ENCODE data around the gene CHL1.
A peak's percentile ranks its signal among the peaks of the same experiment; 100 is the strongest.

The CHL1 gene

DNA sequence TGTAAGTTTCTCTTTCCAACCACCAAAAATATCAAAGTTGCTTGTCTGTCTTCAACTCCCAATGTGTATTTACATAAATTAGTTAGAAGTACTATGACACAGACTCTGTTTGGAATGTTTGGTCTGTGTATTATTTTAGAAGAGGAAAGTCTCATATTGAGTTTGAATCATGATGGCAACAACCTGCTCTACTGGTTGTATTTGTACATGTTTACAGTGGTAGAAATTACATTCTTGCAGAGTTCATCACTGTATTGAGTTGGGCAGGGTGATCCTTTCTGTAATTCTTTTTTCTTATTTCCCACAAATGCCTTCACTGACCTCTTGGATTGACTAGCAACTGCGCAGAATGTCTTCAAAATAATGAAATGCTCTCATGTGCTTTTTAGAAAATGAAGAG, 149.6 kb downstream of the CHL1 start:
- no peak for TF ChIP-seq CTCF (IDR thresholded peaks at IDR 0.05; ENCODE audit: insufficient read depth, low read depth, low read length, missing control alignments)
- peak; percentile 94 for DNase-seq (ENCODE audit: low read depth)
- no peak overlapping the region for H3K4me3 ChIP-seq (ENCODE audit: low read length)

DNA sequence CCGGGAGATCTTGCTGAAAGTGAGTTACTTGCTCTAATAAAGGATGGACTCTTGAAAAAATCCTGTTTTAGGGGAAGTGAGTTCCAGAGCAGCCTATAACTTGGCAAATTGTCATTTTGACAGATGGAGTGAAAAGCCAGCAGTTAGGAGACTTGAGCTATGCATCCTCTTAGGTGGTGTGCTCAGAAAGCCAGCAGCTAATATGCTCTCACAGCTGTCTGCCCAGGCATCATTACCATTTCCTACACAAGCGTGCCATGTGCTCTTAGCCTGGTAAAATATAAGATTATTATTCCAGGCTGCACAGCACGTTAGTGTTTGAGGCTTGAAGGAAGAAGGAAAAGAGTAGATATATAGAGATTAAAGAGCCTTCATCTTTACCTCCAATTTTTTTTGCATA, 151.0 kb downstream of the CHL1 start:
- H3K4me3 ChIP-seq (ENCODE audit: low read length): no peak overlapping the region
- no peak for DNase-seq (ENCODE audit: low read depth)
- TF ChIP-seq CTCF (IDR thresholded peaks at IDR 0.05; ENCODE audit: insufficient read depth, low read depth, low read length, missing control alignments): no peak

DNA sequence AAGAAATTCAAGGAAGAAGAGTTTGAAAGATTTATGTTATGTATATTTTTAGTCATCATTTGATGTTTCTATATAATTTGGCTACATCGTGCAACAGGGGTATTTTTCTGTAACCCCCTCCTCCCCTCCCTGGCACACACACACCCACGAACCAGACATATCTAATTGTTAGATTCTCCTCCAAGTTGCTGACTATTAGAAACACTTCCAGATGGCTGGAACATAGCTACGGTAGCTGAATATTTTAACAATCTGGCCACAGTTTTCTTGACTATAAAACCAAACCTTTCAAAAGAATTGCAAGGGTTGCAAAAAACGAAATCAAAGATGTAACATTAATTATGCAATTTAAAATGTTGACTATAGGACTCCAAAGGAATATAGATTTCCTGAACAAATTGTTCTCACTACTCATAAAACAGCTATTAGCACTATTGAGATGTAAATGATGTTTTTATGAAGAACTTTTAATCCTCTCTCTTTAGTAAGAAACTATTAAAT, 154.4 kb downstream of the CHL1 start:
- DNase-seq (ENCODE audit: low read depth): no peak
- no peak for TF ChIP-seq CTCF (IDR thresholded peaks at IDR 0.05; ENCODE audit: insufficient read depth, low read depth, low read length, missing control alignments)
- H3K4me3 ChIP-seq (ENCODE audit: low read length): no peak overlapping the region

GRCh38 chr3:352599-352998, 156.0 kb downstream of the CHL1 start:
- no peak for DNase-seq (ENCODE audit: low read depth)
- TF ChIP-seq CTCF (IDR thresholded peaks at IDR 0.05; ENCODE audit: insufficient read depth, low read depth, low read length, missing control alignments): no peak
- no peak overlapping the region for H3K4me3 ChIP-seq (ENCODE audit: low read length)

- TF ChIP-seq CTCF (IDR thresholded peaks at IDR 0.05; ENCODE audit: insufficient read depth, low read depth, low read length, missing control alignments): no peak
- peak; percentile 54 for DNase-seq (ENCODE audit: low read depth)
- no peak overlapping the region for H3K4me3 ChIP-seq (ENCODE audit: low read length)
Observed at GRCh38 chr3:353191-353739, 156.7 kb downstream of the CHL1 start.

DNA sequence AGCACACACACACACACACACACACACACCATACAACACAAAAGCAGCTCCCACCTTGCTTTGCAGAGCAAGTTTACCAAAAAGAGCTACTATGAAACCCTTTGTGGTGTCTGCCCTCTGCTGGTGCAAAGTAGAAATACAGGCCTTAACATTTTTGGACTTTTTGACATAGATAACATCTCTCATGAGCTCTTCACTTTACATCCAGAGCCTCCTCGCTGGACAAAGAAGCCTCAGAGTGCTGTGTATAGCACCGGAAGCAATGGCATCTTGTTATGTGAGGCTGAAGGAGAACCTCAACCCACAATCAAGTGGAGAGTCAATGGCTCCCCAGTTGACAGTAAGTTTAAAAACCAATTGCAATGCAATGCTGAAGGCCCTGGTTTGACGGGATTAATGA, 157.9 kb downstream of the CHL1 start:
- DNase-seq (ENCODE audit: low read depth): peak; percentile 66
- H3K4me3 ChIP-seq (ENCODE audit: low read length): no peak overlapping the region
- TF ChIP-seq CTCF (IDR thresholded peaks at IDR 0.05; ENCODE audit: insufficient read depth, low read depth, low read length, missing control alignments): peak; percentile 85

DNA sequence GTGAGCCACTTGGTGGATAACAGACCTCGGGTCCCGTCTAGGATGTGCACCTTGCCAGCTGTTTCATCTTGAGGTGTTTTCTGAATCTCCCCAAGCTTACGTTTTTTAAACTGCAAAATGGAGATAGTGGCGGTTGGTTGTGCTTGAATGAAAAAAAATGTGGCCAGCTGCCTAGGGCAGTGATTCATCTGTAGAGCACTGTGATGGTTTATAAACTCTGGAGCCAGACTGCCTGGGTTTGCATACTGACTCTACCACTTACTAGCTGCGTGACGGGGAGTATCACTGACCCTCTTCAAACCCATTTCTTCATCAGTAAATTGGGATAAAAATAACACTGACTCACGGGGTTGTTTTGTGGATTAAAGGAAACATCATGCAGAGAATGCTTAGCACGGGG, 159.1 kb downstream of the CHL1 start:
- DNase-seq (ENCODE audit: low read depth): peak; percentile 64
- no peak overlapping the region for H3K4me3 ChIP-seq (ENCODE audit: low read length)

More for the DNA sequence above, 159.1 kb downstream of the CHL1 start:
- no peak for TF ChIP-seq CTCF (IDR thresholded peaks at IDR 0.05; ENCODE audit: insufficient read depth, low read depth, low read length, missing control alignments)

Measured in epithelial cell of esophagus (primary cell).